ENCODE data around the gene UNC80.

GRCh38 chr2:209960676-209961630 is 189.3 kb downstream of the UNC80 start:
- TF ChIP-seq CTCF (IDR thresholded peaks at IDR 0.05), result peak; percentile 78
- no peak for TF ChIP-seq EZH2 (IDR thresholded peaks at IDR 0.05; ENCODE audit: borderline replicate concordance, insufficient read depth, low read depth, low read length, poor library complexity, severe bottlenecking)

Measured in B cell (primary cell).